Tibial nerve (tissue), 4 donors: ENCODE measurements around the gene TAF1L.

Source experiments
- EP300 ChIP-seq, 2 donors: sonication (generic); formaldehyde crosslinking; IDR thresholded peaks; one replicate each; pipeline ENCODE4 v1.6.1; 2017; ENCODE audit warnings: antibody characterized with exemption in 2 of 2, mild to moderate bottlenecking in 1 of 2
- POLR2A ChIP-seq, 2 donors: fragments of 450-650 bp; IDR thresholded peaks; one replicate each; pipeline ENCODE4 v1.6.1; 2017; ENCODE audit warnings: antibody characterized with exemption in 2 of 2, mild to moderate bottlenecking in 2 of 2, moderate library complexity in 2 of 2
- TF ChIP-seq, protein P1 (sequence below), 5 experiments: fragments of 200-600 bp in 3 of 5; fragments of 450-650 bp in 2 of 5; sonication (generic) in 3 of 5; IDR thresholded peaks; one replicate each; pipeline ENCODE4 v1.5.1; 2016 to 2019; ENCODE audit warnings: antibody characterized with exemption in 5 of 5, mild to moderate bottlenecking in 3 of 5, moderate library complexity in 2 of 5

DNA sequence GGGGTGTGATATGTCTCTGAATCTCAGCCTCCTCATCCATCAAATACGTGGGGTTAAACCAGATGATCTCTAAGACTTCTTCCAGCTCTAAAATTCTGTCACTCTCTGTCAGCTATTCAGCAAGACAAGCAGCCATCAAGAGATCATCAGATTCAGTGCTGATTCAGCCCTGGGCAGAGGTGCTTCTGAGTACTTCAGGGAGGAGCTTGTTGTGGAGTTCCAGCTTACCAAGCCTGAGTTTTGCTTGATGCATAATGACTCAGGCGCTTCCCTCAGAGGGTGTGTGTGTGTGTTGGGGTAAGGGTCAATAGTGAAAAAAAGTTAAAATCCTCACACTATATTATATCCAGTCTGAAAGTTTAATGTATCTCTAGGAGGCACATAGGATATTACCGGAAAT, 29.6 kb upstream of the TAF1L start:
- TF ChIP-seq, protein P1, sequence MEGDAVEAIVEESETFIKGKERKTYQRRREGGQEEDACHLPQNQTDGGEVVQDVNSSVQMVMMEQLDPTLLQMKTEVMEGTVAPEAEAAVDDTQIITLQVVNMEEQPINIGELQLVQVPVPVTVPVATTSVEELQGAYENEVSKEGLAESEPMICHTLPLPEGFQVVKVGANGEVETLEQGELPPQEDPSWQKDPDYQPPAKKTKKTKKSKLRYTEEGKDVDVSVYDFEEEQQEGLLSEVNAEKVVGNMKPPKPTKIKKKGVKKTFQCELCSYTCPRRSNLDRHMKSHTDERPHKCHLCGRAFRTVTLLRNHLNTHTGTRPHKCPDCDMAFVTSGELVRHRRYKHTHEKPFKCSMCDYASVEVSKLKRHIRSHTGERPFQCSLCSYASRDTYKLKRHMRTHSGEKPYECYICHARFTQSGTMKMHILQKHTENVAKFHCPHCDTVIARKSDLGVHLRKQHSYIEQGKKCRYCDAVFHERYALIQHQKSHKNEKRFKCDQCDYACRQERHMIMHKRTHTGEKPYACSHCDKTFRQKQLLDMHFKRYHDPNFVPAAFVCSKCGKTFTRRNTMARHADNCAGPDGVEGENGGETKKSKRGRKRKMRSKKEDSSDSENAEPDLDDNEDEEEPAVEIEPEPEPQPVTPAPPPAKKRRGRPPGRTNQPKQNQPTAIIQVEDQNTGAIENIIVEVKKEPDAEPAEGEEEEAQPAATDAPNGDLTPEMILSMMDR (IDR thresholded peaks at IDR 0.05), result no peak
- TF ChIP-seq POLR2A (IDR thresholded peaks at IDR 0.05), result no peak
- TF ChIP-seq EP300 (IDR thresholded peaks at IDR 0.05), result no peak
